ENCODE results near the gene RNF26.
A peak's percentile ranks its signal among the peaks of the same experiment; 100 is the strongest.

Gene RNF26

GRCh38 chr11:119373059-119373920 lies 39.0 kb downstream of the RNF26 start:
- FAIRE-seq: no peak
- DNase-seq (ENCODE audit: insufficient read length, low spot score): no peak
- TF ChIP-seq POU2F2 (IDR thresholded peaks at IDR 0.05; ENCODE audit: low read depth, low read length) (no peak), PAX5 (IDR thresholded peaks at IDR 0.05; ENCODE audit: insufficient read depth, low read length, severe bottlenecking) (no peak), TAF1 (IDR thresholded peaks at IDR 0.05; ENCODE audit: low read depth, low read length) (no peak), POLR2AphosphoS5 (IDR thresholded peaks at IDR 0.05; ENCODE audit: low read depth, low read length) (no peak), SPI1 (IDR thresholded peaks at IDR 0.05; ENCODE audit: low read depth, low read length) (no peak), POLR2A (IDR thresholded peaks at IDR 0.05; ENCODE audit: low read depth, low read length) (no peak)

GRCh38 chr11:119373921-119374631 lies 39.7 kb downstream of the RNF26 start:
- FAIRE-seq (peak; percentile 38), DNase-seq (ENCODE audit: insufficient read length, low spot score) (no peak)
- no peak for TF ChIP-seq POLR2A (IDR thresholded peaks at IDR 0.05; ENCODE audit: low read depth, low read length)
- TF ChIP-seq TAF1 (IDR thresholded peaks at IDR 0.05; ENCODE audit: low read depth, low read length): no peak
- no peak for TF ChIP-seq PAX5 (IDR thresholded peaks at IDR 0.05; ENCODE audit: insufficient read depth, low read length, severe bottlenecking)
- no peak for TF ChIP-seq POU2F2 (IDR thresholded peaks at IDR 0.05; ENCODE audit: low read depth, low read length)
- TF ChIP-seq SPI1 (IDR thresholded peaks at IDR 0.05; ENCODE audit: low read depth, low read length): no peak
- no peak for TF ChIP-seq POLR2AphosphoS5 (IDR thresholded peaks at IDR 0.05; ENCODE audit: low read depth, low read length)

- DNase-seq (ENCODE audit: insufficient read length, low spot score): no peak
- TF ChIP-seq POLR2AphosphoS5 (IDR thresholded peaks at IDR 0.05; ENCODE audit: low read depth, low read length) (no peak), PAX5 (IDR thresholded peaks at IDR 0.05; ENCODE audit: insufficient read depth, low read length, severe bottlenecking) (no peak), POLR2A (IDR thresholded peaks at IDR 0.05; ENCODE audit: low read depth, low read length) (no peak), SPI1 (IDR thresholded peaks at IDR 0.05; ENCODE audit: low read depth, low read length) (no peak), TAF1 (IDR thresholded peaks at IDR 0.05; ENCODE audit: low read depth, low read length) (no peak), POU2F2 (IDR thresholded peaks at IDR 0.05; ENCODE audit: low read depth, low read length) (no peak)
- FAIRE-seq: no peak
These were observed 40.5 kb downstream of the RNF26 start for GRCh38 chr11:119374632-119375336.

DNA sequence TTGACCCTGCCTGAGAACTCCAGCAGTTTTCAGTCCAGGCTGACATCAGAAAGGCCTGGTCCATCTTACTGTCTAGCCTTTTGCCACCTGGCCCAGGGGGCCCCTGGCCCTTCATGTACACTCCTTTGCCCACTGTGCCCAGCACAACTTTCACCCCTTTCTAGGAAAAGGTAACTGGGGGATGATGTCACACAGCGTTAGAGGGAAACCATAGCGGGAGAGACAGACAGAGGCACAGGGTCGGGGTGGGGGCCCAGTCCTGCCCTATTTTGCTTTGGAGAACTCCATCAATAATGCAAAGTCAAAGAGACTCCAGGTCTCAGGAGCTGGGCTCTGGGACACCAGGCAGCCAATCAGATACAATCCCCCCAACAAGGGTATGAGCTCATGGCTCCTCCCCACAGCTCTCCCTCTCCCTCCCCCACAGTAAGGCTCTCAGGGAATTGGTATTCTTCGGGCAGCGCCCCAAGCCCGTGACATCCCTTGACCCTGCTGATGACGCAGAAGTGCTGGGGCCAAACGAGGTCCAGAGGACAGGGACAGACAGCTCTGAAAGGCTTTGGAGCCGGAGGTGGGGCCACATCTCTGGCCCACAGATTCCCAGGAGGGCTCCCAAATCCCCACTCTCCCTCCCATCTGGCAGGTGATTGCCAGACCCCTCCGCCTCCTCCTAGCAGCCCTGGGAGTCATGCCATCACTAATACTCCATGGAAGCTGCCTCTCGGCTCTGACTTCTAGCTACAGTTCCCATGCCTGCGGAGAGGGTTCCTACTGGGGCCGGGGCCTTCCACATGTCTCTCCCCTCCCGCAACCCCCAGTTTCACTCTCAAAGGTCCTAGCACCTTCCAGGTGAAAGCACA lies 41.2 kb downstream of the RNF26 start:
- FAIRE-seq (no peak), DNase-seq (ENCODE audit: insufficient read length, low spot score) (no peak)
- TF ChIP-seq TAF1 (IDR thresholded peaks at IDR 0.05; ENCODE audit: low read depth, low read length): no peak
- TF ChIP-seq POU2F2 (IDR thresholded peaks at IDR 0.05; ENCODE audit: low read depth, low read length): no peak
- no peak for TF ChIP-seq POLR2A (IDR thresholded peaks at IDR 0.05; ENCODE audit: low read depth, low read length)
- TF ChIP-seq POLR2AphosphoS5 (IDR thresholded peaks at IDR 0.05; ENCODE audit: low read depth, low read length): no peak

DNA sequence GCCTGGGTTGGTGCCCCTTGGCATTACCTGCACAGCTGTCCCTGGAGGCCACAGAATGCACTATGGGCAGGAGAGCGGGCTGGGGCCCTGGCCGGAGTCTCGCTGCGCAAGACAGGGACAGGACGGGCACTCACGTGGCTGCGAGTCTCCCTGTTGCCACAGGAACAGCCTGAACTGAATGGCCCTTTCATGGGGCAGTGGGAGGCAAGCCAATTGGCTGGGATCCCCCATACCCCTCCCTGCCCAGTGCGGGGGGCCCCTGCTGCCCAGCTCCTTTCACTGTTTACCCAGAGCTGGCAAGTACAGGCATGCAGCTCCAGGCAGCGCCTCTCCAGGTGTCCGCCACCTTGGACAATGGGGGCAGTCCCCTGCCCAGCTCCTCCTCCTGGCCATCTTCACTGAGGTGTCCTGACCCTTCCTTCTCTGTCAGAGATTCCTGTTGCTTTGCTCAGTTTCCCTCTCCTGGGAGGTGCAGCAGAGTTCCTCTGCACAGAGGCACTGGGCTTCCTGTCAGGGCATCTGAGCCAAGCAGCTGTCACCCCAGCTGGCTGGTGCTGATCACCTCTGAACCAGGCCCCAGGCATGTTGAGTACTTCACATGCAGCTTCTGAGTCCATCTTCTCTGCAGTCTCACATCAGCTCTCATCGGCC lies 42.0 kb downstream of the RNF26 start:
- FAIRE-seq (no peak), DNase-seq (ENCODE audit: insufficient read length, low spot score) (no peak)
- TF ChIP-seq POLR2AphosphoS5 (IDR thresholded peaks at IDR 0.05; ENCODE audit: low read depth, low read length) (no peak), POU2F2 (IDR thresholded peaks at IDR 0.05; ENCODE audit: low read depth, low read length) (no peak), TAF1 (IDR thresholded peaks at IDR 0.05; ENCODE audit: low read depth, low read length) (no peak), SPI1 (IDR thresholded peaks at IDR 0.05; ENCODE audit: low read depth, low read length) (no peak), POLR2A (IDR thresholded peaks at IDR 0.05; ENCODE audit: low read depth, low read length) (no peak), PAX5 (IDR thresholded peaks at IDR 0.05; ENCODE audit: insufficient read depth, low read length, severe bottlenecking) (no peak)

DNA sequence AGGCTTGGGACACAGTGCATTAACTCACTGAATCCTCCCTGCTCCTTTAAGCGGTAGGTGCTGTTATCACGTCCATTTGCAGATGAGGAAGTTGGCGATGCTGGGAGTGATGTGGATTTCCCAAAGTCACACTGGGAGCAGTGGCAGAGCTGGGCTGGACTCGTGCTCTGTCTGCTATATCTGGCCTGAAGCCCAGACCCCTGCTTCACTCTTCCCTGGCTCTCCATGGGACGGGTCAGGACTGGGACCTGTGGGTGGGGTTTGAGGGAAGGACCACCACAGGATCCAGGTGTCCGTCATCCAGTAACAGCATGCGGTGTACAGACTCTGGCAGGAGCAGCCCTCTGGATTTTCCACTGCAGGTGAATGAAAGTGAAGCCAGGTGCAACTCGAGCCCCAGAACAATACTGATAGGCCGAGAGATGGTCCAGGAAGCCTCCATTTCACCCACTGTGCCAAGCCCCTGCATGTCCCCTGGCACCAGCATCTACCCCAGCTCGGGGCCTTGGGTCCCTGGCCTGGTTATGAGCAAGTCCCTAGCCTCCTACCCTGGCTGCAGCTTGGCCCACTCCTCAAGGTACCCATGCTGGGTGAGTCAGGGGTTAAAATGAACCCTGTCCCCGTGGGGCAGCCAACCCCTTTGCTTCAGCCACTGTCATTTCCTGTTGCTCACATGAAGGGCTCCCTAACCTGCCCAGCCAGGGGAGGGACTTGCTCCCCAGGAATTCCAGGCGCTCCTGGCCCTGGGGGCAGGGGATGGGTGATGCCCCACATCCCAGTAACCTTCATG lies 43.0 kb downstream of the RNF26 start:
- no peak for TF ChIP-seq TAF1 (IDR thresholded peaks at IDR 0.05; ENCODE audit: low read depth, low read length)
- no peak for TF ChIP-seq SPI1 (IDR thresholded peaks at IDR 0.05; ENCODE audit: low read depth, low read length)
- TF ChIP-seq POU2F2 (IDR thresholded peaks at IDR 0.05; ENCODE audit: low read depth, low read length): no peak
- no peak for TF ChIP-seq PAX5 (IDR thresholded peaks at IDR 0.05; ENCODE audit: insufficient read depth, low read length, severe bottlenecking)
- TF ChIP-seq POLR2A (IDR thresholded peaks at IDR 0.05; ENCODE audit: low read depth, low read length): no peak
- no peak for TF ChIP-seq POLR2AphosphoS5 (IDR thresholded peaks at IDR 0.05; ENCODE audit: low read depth, low read length)
- FAIRE-seq (no peak), DNase-seq (ENCODE audit: insufficient read length, low spot score) (no peak)

DNA sequence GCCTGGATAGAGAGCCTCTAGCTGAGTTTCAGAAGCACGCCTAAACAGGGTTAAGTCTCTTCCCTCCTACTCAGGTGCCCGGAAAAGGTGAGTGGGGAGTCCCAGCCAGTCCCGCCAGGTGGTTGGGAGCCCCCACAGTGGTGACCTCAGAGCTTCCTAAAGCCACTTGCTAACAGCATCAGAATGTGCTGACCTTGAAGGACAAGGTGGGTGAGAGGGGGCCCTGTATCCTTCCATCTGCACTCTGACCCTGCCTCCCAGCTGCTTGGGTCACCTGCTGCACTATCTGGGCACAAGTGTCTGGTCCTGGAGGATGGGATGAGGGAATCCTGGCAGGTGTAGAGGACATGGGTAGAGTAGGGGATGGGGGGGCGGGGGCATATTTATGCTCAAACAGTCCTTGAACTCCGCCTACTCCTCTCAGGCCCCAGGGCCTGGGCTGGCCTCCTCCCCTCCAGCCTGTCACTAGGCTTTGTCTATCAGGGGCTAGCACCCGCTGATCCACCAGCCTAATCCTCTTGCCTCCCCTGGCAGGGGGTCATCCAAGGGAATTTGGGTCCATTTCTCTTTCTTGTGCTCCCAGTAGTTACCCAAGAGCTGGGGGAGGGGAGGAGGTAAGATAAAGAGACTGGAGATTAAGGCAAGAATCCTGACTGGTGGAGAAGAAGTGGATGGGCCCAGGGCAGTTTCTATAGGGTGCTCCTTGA lies 43.8 kb downstream of the RNF26 start:
- FAIRE-seq (no peak), DNase-seq (ENCODE audit: insufficient read length, low spot score) (no peak)
- TF ChIP-seq PAX5 (IDR thresholded peaks at IDR 0.05; ENCODE audit: insufficient read depth, low read length, severe bottlenecking): no peak
- no peak for TF ChIP-seq TAF1 (IDR thresholded peaks at IDR 0.05; ENCODE audit: low read depth, low read length)
- TF ChIP-seq POU2F2 (IDR thresholded peaks at IDR 0.05; ENCODE audit: low read depth, low read length): no peak
- no peak for TF ChIP-seq SPI1 (IDR thresholded peaks at IDR 0.05; ENCODE audit: low read depth, low read length)
- no peak for TF ChIP-seq POLR2AphosphoS5 (IDR thresholded peaks at IDR 0.05; ENCODE audit: low read depth, low read length)
- TF ChIP-seq POLR2A (IDR thresholded peaks at IDR 0.05; ENCODE audit: low read depth, low read length): no peak
